Mesendoderm (in vitro differentiated cells): ENCODE results near the gene LEKR1.
"Not testable (repeated sequence)": the region's sequence is repeated elsewhere in the genome, so short reads cannot be mapped to it uniquely, and the experiment has no call there.

Source experiments
- DNase-seq: peaks from one replicate; pipeline ENCODE4 v3.0.0; 2013
- H2AK5ac ChIP-seq: 2 replicates; pipeline ENCODE4 v1.6.1; 2013; ENCODE audit warnings: low read length, inconsistent platforms
- H2BK120ac ChIP-seq: 2 replicates; pipeline ENCODE4 v1.6.1; 2013; ENCODE audit warnings: low read depth, mild to moderate bottlenecking, low read length, moderate library complexity, mixed read lengths
- H2BK15ac ChIP-seq: replicated peaks from 2 replicates; pipeline ENCODE4 v1.6.1; 2013; ENCODE audit warnings: low read depth, mild to moderate bottlenecking, moderate library complexity
- H2BK5ac ChIP-seq: 2 replicates; pipeline ENCODE4 v1.6.1; 2013; ENCODE audit warnings: low read length, inconsistent platforms
- H3K18ac ChIP-seq: 2 replicates; pipeline ENCODE4 v1.6.1; 2013; ENCODE audit warnings: mild to moderate bottlenecking, low read length, mixed read lengths
- H3K23ac ChIP-seq: one replicate; pipeline ENCODE4 v1.6.1; 2013; ENCODE audit warnings: low read length
- H3K27ac ChIP-seq: 2 replicates; pipeline ENCODE4 v1.5.1; 2013; ENCODE audit warnings: low read depth, mild to moderate bottlenecking, inconsistent platforms, low read length, moderate library complexity
- H3K27me3 ChIP-seq: 2 replicates; pipeline ENCODE4 v1.6.1; 2013; ENCODE audit warnings: low read length, control low read depth, mild to moderate bottlenecking, inconsistent platforms; ENCODE audit not compliant: insufficient read depth, poor library complexity
- H3K36me3 ChIP-seq: 2 replicates; pipeline ENCODE4 v1.6.1; 2013; ENCODE audit warnings: low read length, inconsistent platforms; ENCODE audit not compliant: control insufficient read depth, insufficient read depth
- H3K4ac ChIP-seq: one replicate; pipeline ENCODE4 v1.6.1; 2013; ENCODE audit warnings: low read depth, mild to moderate bottlenecking, low read length, moderate library complexity
- H3K4me1 ChIP-seq: 2 replicates; pipeline ENCODE4 v1.6.1; 2013; ENCODE audit warnings: low read depth, low read length, inconsistent platforms; ENCODE audit not compliant: control insufficient read depth
- H3K4me2 ChIP-seq: 2 replicates; pipeline ENCODE4 v1.6.1; 2013; ENCODE audit warnings: low read length
- H3K4me3 ChIP-seq: 2 replicates; pipeline ENCODE4 v1.5.1; 2013; ENCODE audit warnings: mild to moderate bottlenecking, low read length
- H3K56ac ChIP-seq: one replicate; pipeline ENCODE4 v1.6.1; 2013; ENCODE audit warnings: low read length
- H3K79me1 ChIP-seq: 2 replicates; pipeline ENCODE4 v1.6.1; 2013; ENCODE audit warnings: low read length, inconsistent platforms
- H3K79me2 ChIP-seq: 2 replicates; pipeline ENCODE4 v1.6.1; 2013; ENCODE audit warnings: mild to moderate bottlenecking, low read length; ENCODE audit not compliant: control insufficient read depth, insufficient read depth
- H3K9ac ChIP-seq: 2 replicates; pipeline ENCODE4 v1.6.1; 2013; ENCODE audit warnings: low read length, inconsistent platforms
- H4K5ac ChIP-seq: one replicate; pipeline ENCODE4 v1.6.1; 2013; ENCODE audit warnings: low read length
- H4K8ac ChIP-seq: one replicate; pipeline ENCODE4 v1.6.1; 2013; ENCODE audit warnings: low read depth, mild to moderate bottlenecking, control low read depth, low read length, moderate library complexity
- WGBS: extraction: QIAGEN DNeasy Blood & Tissue Kit; methylation state at CpG from one replicate; pipeline ENCODE4 v1.1.7; 2013; ENCODE audit warnings: low lambda C conversion rate, missing lambda C conversion rate; ENCODE audit not compliant: insufficient coverage; ENCODE audit errors: extremely low coverage; 5-methylcytosine and 5-hydroxymethylcytosine counted together

LEKR1 gene

DNA sequence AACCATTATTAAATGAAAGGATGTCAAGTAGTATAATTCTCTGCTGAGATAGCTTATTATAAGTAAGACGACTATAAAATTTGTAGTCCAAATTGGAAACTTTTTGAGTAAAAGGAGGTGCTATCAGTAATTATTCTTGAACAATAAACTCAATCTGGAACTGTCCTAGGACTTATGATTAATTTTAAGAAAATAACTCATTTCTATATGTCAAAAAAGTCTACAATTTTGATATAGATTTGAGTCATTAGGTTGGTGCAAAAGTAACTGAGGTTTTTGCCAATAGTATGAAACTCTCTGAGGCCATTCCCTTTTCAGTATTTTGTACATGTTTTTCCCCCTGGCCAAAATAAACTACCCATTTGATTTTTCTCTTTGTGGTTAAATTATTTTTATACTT is 41.0 kb downstream of the LEKR1 start:
- Histone ChIP-seq H3K36me3 (no peaks in the 10 kb centered on the region), H2AK5ac (no peak overlapping the region), H2BK15ac (no peak overlapping the region), H2BK5ac (no peak overlapping the region), H3K4ac (no peak overlapping the region), H2BK120ac (no peak overlapping the region), H4K8ac (no peak overlapping the region), H3K27ac (no peak overlapping the region), H3K9ac (no peak overlapping the region), H3K79me1 (no peaks in the 10 kb centered on the region), H3K18ac (no peak overlapping the region), H3K23ac (no peak overlapping the region), H3K4me3 (no peak overlapping the region), H3K4me2 (no peak overlapping the region), H3K79me2 (no peaks in the 10 kb centered on the region), H4K5ac (no peak overlapping the region), H3K4me1 (no peaks in the 10 kb centered on the region), H3K27me3 (no peaks in the 10 kb centered on the region), H3K56ac (no peak overlapping the region)
- WGBS, result no CpG with 5 or more reads among the region's 1 CpG
- no peak for DNase-seq

DNA sequence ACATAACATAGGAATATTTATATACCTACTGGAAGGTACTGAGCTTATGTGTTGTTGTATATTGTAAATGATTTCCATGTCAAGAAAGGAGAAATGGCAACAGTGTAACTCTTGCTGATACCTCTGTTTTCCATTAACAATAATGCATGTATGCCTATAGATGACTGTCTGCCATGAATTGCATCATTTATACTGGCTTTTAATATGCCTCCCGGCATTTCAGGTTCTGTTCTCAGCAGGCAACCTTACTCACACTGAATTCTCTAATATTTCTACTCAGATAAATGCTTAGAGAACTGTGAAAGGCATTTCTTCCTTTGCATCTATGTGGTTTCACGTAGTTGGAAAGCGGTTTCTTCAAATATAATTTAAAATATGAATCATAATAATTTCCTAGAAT is 41.8 kb downstream of the LEKR1 start:
- H3K4ac ChIP-seq, result no peak overlapping the region
- WGBS, result no CpG with 5 or more reads among the region's 3 CpGs

DNA sequence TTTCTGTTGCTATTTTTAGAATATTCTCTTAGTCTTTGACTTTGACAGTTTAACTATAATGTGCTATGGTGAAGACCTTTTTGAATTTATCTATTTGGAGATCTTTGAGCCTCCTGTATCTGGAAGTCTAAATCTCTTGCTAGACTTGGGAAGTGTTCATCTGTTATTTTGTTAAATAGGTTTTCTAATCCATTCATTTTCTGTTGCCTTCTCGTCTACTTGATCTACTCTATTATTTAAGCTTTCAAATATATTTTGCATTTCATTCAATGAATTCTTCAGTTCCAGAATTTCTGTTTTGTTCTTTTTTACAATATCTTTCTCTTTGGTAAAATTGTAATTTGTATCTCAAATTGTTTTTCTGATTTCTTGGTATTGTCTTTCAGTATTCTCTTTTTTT is 47.8 kb downstream of the LEKR1 start:
- H3K4me1 ChIP-seq, result no peaks in the 10 kb centered on the region
- H3K18ac ChIP-seq, result no peak overlapping the region
- H3K27me3 ChIP-seq, result no peaks in the 10 kb centered on the region
- no CpG with 5 or more reads among the region's 1 CpG for WGBS
- no peak overlapping the region for H2BK5ac ChIP-seq
- H2BK15ac ChIP-seq, result no peak overlapping the region
- no peak overlapping the region for H3K4me3 ChIP-seq
- DNase-seq, result no peak
- no peak overlapping the region for H3K23ac ChIP-seq
- no peak overlapping the region for H3K4ac ChIP-seq
- no peaks in the 10 kb centered on the region for H3K79me2 ChIP-seq
- no peak overlapping the region for H4K5ac ChIP-seq
- no peak overlapping the region for H3K56ac ChIP-seq
- no peak overlapping the region for H3K9ac ChIP-seq
- H2BK120ac ChIP-seq, result no peak overlapping the region
- H3K27ac ChIP-seq, result no peak overlapping the region
- H3K79me1 ChIP-seq, result no peaks in the 10 kb centered on the region
- H3K36me3 ChIP-seq, result no peaks in the 10 kb centered on the region
- no peak overlapping the region for H3K4me2 ChIP-seq
- H4K8ac ChIP-seq, result no peak overlapping the region
- no peak overlapping the region for H2AK5ac ChIP-seq

More for the DNA sequence above, 41.8 kb downstream of the LEKR1 start:
- H4K8ac ChIP-seq, result no peak overlapping the region
- no peak overlapping the region for H3K27ac ChIP-seq
- no peaks in the 10 kb centered on the region for H3K4me1 ChIP-seq
- H3K79me1 ChIP-seq, result no peaks in the 10 kb centered on the region
- H3K27me3 ChIP-seq, result no peaks in the 10 kb centered on the region
- H3K4me3 ChIP-seq, result no peak overlapping the region
- H2AK5ac ChIP-seq, result no peak overlapping the region
- H3K9ac ChIP-seq, result no peak overlapping the region
- H3K79me2 ChIP-seq, result no peaks in the 10 kb centered on the region
- H2BK120ac ChIP-seq, result no peak overlapping the region
- no peak overlapping the region for H2BK15ac ChIP-seq
- no peak overlapping the region for H3K23ac ChIP-seq
- no peak for DNase-seq
- no peak overlapping the region for H2BK5ac ChIP-seq
- no peak overlapping the region for H3K56ac ChIP-seq
- no peaks in the 10 kb centered on the region for H3K36me3 ChIP-seq
- no peak overlapping the region for H4K5ac ChIP-seq
- no peak overlapping the region for H3K4me2 ChIP-seq
- H3K18ac ChIP-seq, result no peak overlapping the region

DNA sequence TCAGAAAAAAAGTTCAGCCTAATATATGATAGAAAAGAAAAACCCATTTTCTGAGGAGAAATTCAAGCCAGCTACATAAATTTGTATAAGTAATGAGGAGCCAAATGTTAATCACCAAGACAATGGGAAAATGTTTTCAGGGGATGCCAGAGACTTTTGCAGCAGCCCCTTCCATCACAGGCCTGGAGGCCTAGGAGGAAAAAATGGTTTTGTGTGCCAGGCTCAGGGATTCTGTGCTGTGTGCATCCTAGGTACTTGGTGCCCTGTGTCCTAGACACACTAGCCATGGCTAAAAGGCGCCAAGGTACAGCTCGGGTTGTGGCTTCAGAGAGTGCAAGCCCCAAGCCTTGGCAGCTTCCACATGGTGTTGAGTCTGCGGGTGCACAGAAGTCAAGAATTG is 53.3 kb downstream of the LEKR1 start:
- H4K5ac ChIP-seq, H3K56ac ChIP-seq, H3K4ac ChIP-seq, H3K4me2 ChIP-seq, H3K36me3 ChIP-seq, H3K4me1 ChIP-seq, H3K27ac ChIP-seq, H3K79me1 ChIP-seq, H2BK120ac ChIP-seq, H3K79me2 ChIP-seq, H3K23ac ChIP-seq, H3K18ac ChIP-seq, H2AK5ac ChIP-seq, H2BK5ac ChIP-seq, H3K9ac ChIP-seq, H3K4me3 ChIP-seq, H3K27me3 ChIP-seq, H4K8ac ChIP-seq, H2BK15ac ChIP-seq: not testable (repeated sequence)
- WGBS, result no CpG with 5 or more reads among the region's 3 CpGs
- peak; percentile 6 for DNase-seq

DNA sequence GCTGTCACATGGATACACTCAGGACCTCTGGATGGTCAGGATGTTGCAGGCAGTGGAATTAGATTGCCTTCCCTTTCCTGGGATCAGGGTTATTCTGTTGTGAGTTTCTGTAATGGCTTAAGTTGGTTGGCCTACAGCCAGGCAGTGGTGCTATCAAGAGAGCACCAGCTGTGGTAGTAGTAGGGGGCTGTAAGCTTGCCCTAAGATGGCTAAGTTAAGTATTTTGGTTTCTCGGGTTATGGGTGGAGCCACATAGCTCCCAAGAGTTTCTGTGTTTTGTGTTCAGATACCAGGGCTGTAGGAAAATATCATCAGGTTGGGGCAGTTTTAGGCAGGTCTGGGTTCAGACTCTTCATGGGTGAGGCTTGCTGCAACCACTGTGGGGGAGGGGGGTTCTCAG is 59.6 kb downstream of the LEKR1 start:
- H3K4ac ChIP-seq, result no peak overlapping the region
- no peak overlapping the region for H2BK5ac ChIP-seq
- no peak overlapping the region for H2BK15ac ChIP-seq
- no peak overlapping the region for H3K23ac ChIP-seq
- no peak overlapping the region for H3K9ac ChIP-seq
- no peak overlapping the region for H4K8ac ChIP-seq
- DNase-seq, result no peak
- H2AK5ac ChIP-seq, result no peak overlapping the region
- H4K5ac ChIP-seq, result no peak overlapping the region
- no peak overlapping the region for H3K27ac ChIP-seq
- no CpG with 5 or more reads among the region's 1 CpG for WGBS
- H3K27me3 ChIP-seq, result no peaks in the 10 kb centered on the region
- H3K79me1 ChIP-seq, result no peaks in the 10 kb centered on the region
- H3K18ac ChIP-seq, result no peak overlapping the region
- H3K79me2 ChIP-seq, result no peaks in the 10 kb centered on the region
- H3K4me2 ChIP-seq, result no peak overlapping the region
- no peak overlapping the region for H3K56ac ChIP-seq
- H3K36me3 ChIP-seq, result no peaks in the 10 kb centered on the region
- no peak overlapping the region for H2BK120ac ChIP-seq
- H3K4me3 ChIP-seq, result no peak overlapping the region
- H3K4me1 ChIP-seq, result no peaks in the 10 kb centered on the region

DNA sequence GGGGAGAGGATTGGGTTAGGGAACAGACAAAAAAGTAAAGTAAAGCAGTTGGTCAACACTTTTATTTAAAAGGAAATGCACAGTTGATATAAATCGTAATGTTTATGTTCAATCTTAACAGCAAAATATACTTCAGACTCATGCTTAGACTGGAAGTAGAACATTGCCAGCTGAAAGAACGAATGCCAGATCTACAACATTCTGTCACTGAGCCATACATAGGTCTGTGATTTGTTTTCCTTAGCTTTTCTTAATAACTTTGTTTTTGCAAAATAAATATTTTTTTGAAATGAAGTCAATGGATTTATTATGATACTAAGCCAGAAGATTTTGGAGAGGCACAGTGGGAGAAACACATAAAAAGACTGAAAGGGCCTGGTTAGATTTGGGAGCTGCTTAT is 62.0 kb downstream of the LEKR1 start:
- H3K79me1 ChIP-seq, result no peaks in the 10 kb centered on the region
- no peaks in the 10 kb centered on the region for H3K27me3 ChIP-seq
- H3K4me2 ChIP-seq, result no peak overlapping the region
- DNase-seq, result no peak
- no peak overlapping the region for H2BK5ac ChIP-seq
- H4K5ac ChIP-seq, result no peak overlapping the region
- no peak overlapping the region for H2BK120ac ChIP-seq
- no CpG with 5 or more reads among the region's 2 CpGs for WGBS
- no peak overlapping the region for H4K8ac ChIP-seq
- no peak overlapping the region for H3K56ac ChIP-seq
- H2AK5ac ChIP-seq, result no peak overlapping the region
- H3K23ac ChIP-seq, result no peak overlapping the region
- H3K9ac ChIP-seq, result no peak overlapping the region
- no peak overlapping the region for H2BK15ac ChIP-seq
- H3K4me1 ChIP-seq, result no peaks in the 10 kb centered on the region
- H3K4me3 ChIP-seq, result no peak overlapping the region
- H3K18ac ChIP-seq, result no peak overlapping the region
- H3K79me2 ChIP-seq, result no peaks in the 10 kb centered on the region
- no peak overlapping the region for H3K4ac ChIP-seq
- no peak overlapping the region for H3K27ac ChIP-seq
- H3K36me3 ChIP-seq, result no peaks in the 10 kb centered on the region
